Measurements from ENCODE around the gene COX19. TPM values are rescaled to one million over a fixed set of nuclear protein-coding genes. Genes with fewer than 3 reads are reported as not detected.

COX19 gene
- total RNA-seq, 1 experiment from 2014 or later = 24.8 TPM

DNA sequence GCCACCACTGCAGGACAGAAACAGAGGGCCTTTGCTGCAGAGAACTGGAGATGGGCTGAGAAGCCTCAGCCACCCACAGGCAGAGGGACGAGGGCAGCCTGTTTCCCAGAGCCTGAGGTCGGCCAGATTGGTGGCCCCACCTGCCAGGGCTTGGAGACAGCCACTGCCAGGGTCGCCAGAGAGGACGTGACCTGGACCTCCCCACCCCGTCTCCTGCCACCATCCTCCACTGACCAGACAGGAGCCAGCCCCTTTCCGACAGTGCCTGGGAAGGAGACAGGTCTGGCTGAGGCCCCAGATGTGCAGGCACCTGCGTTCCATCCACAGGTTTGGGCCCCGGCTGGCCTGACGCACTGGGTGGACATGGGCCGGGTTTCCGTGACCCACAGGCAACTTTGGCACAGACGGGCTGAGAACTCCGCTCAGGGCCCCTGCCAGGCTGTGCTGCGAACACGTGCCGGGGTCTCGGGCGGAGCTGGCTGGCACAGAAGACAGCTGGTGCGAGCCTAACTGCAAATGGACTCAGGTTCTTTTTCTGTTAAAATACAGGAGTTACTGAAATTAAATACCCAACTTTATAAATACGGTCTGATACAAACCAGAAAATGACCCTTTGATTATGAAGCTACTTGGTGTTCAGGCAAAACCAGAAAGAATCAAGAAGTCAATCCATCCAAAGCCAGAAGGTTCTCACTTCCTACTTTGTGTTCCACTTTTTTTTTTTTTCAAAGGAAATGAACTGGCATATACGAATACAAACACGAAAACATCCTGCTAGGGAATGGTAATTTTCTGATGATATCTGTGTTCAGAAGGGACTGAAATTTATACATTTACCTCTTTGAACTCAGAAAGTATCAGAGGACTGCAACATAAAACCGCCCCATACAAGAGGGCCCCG, 6.9 kb downstream of the COX19 start:
- Mint-ChIP-seq H3K4me3 (ENCODE audit: unreplicated experiment) (no peak overlapping the region), H3K27me3 (ENCODE audit: insufficient read depth, unreplicated experiment) (no peaks in the 10 kb centered on the region), H3K27ac (ENCODE audit: unreplicated experiment) (no peak overlapping the region), H3K4me1 (ENCODE audit: low read depth, unreplicated experiment) (no peaks in the 10 kb centered on the region), H3K36me3 (ENCODE audit: insufficient read depth, unreplicated experiment) (peaks cover 94% of the 10 kb centered on the region), H3K9me3 (ENCODE audit: unreplicated experiment) (no peaks in the 10 kb centered on the region)
- peaks cover 11% of the 10 kb centered on the region; the same call in 1 of the 2 replicates for H3K4me1 ChIP-seq
- intact Hi-C loops (cut with micrococcal nuclease; ENCODE audit: unreplicated experiment) = no loop called here
- DNase-seq = no peak
- no peak overlapping the region for H3K4me3 ChIP-seq (ENCODE audit: low read depth, low read length)
- no peaks in the 10 kb centered on the region for H3K27me3 ChIP-seq (replicated peaks; ENCODE audit: control insufficient read depth, insufficient read depth, low read length)
- ChIA-PET CTCF (no interaction called here), POLR2A (interaction anchor here (0.7 kb wide), 1 partner anchor 153 kb away, joined by 3 read pairs; no protein-coding TSS in a partner anchor)
- TF ChIP-seq, protein P1, sequence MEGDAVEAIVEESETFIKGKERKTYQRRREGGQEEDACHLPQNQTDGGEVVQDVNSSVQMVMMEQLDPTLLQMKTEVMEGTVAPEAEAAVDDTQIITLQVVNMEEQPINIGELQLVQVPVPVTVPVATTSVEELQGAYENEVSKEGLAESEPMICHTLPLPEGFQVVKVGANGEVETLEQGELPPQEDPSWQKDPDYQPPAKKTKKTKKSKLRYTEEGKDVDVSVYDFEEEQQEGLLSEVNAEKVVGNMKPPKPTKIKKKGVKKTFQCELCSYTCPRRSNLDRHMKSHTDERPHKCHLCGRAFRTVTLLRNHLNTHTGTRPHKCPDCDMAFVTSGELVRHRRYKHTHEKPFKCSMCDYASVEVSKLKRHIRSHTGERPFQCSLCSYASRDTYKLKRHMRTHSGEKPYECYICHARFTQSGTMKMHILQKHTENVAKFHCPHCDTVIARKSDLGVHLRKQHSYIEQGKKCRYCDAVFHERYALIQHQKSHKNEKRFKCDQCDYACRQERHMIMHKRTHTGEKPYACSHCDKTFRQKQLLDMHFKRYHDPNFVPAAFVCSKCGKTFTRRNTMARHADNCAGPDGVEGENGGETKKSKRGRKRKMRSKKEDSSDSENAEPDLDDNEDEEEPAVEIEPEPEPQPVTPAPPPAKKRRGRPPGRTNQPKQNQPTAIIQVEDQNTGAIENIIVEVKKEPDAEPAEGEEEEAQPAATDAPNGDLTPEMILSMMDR (IDR thresholded peaks at IDR 0.05; ENCODE audit: insufficient read depth in 1 of 2, low read depth in 1 of 2, low read length in 1 of 2, severe bottlenecking in 1 of 2, unreplicated experiment in 1 of 2) = no peak
- H3K36me3 ChIP-seq (ENCODE audit: control insufficient read depth, insufficient read depth, low read length) = peaks cover 1% of the 10 kb centered on the region; the same call in 1 of the 2 replicates
- 0 out of 2 replicates have a peak, but pooled peaks cover under 1% of the 10 kb centered on the region for H3K9me3 ChIP-seq
- BruUV-seq (replicated peaks) = no TSS peak

DNA sequence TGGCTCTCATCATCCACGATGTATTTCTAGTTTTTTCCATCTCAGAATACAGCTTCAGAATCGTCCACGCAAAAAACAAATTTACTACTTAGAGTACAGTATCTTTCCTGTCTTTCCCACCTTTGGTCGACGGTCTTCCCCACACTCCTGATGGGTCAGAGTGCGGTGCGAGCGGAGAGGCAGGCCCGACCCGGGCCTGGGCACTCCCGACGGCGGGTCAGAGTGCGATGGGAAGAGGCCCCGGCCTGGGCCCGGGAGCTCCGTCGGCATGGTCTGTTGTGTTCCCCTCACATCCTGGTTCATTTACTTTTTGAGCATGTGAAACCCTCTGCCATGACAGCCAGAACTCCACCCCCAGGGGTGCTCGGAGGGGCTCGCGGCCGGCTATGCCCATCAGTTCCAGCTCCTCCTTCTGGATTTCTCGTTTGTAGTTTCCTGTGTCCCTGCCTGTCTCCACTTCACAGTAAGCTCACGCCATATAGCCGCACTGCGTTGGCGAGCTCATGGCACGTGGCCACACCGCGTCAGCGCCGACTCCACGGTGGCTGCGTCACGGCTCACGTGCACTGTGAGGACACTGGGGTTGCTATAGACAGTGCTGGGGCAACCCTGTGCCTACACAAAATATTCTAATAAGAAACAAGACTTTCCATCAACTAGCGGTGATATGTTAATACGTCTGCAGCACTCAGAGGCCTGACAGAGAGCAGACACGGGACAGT, 7.8 kb downstream of the COX19 start:
- no peak overlapping the region for H3K4me3 Mint-ChIP-seq (ENCODE audit: unreplicated experiment)
- H3K4me1 Mint-ChIP-seq (ENCODE audit: low read depth, unreplicated experiment) = no peaks in the 10 kb centered on the region
- no peaks in the 10 kb centered on the region for H3K9me3 Mint-ChIP-seq (ENCODE audit: unreplicated experiment)
- ChIA-PET POLR2A (interaction anchor here (0.6 kb wide), 1 partner anchor 8 kb away, joined by 3 read pairs; the partner anchor contains the start of gene COX19), CTCF (interaction anchor here (0.9 to 1.0 kb wide), 2 partner anchors 26 to 156 kb away, joined by 3 to 4 read pairs; no protein-coding TSS in a partner anchor)
- H3K27me3 ChIP-seq (replicated peaks; ENCODE audit: control insufficient read depth, insufficient read depth, low read length) = no peaks in the 10 kb centered on the region
- peaks cover 94% of the 10 kb centered on the region for H3K36me3 Mint-ChIP-seq (ENCODE audit: insufficient read depth, unreplicated experiment)
- DNase-seq = no peak
- H3K36me3 ChIP-seq (ENCODE audit: control insufficient read depth, insufficient read depth, low read length) = peaks cover 1% of the 10 kb centered on the region; the same call in 1 of the 2 replicates
- no peak overlapping the region for H3K27ac Mint-ChIP-seq (ENCODE audit: unreplicated experiment)
- TF ChIP-seq, protein P1 (IDR thresholded peaks at IDR 0.05; ENCODE audit: insufficient read depth in 1 of 2, low read depth in 1 of 2, low read length in 1 of 2, severe bottlenecking in 1 of 2, unreplicated experiment in 1 of 2) = no peak
- H3K27me3 Mint-ChIP-seq (ENCODE audit: insufficient read depth, unreplicated experiment) = no peaks in the 10 kb centered on the region
- H3K4me1 ChIP-seq = peaks cover 2% of the 10 kb centered on the region; the same call in 1 of the 2 replicates
- BruUV-seq (replicated peaks) = no TSS peak
- intact Hi-C loops (cut with micrococcal nuclease; ENCODE audit: unreplicated experiment) = no loop called here
- no peak overlapping the region for H3K4me3 ChIP-seq (ENCODE audit: low read depth, low read length)
- H3K9me3 ChIP-seq = peaks cover 3% of the 10 kb centered on the region; the same call in 1 of the 2 replicates

All from Caco-2 (cell line).